ENCODE measurements around the gene PFKFB2. TPM values are rescaled to one million over a fixed set of nuclear protein-coding genes. Genes with fewer than 3 reads are reported as not detected.

PFKFB2 gene
- total RNA-seq, 2 experiments from 2014 or later: 3.1 to 3.5 TPM

- ATAC-seq: no peak
- peaks cover 4% of the 10 kb centered on the region for H3K4me1 Mint-ChIP-seq
- no peaks in the 10 kb centered on the region for H3K9me3 Mint-ChIP-seq (ENCODE audit: low read depth)
- no peaks in the 10 kb centered on the region for H3K36me3 Mint-ChIP-seq (ENCODE audit: low read depth)
- no peak for DNase-seq
- CTCF ChIA-PET: interaction anchor here (1.0 to 1.4 kb wide), 3 partner anchors 10 to 352 kb away, joined by 3 to 4 read pairs (median 3); no protein-coding TSS in a partner anchor
- no peak overlapping the region for H3K4me3 Mint-ChIP-seq
- intact Hi-C loops (cut with DNase I, micrococcal nuclease): no loop called here
- POLR2A ChIA-PET: no interaction called here
- H3K27me3 Mint-ChIP-seq: peaks cover 10% of the 10 kb centered on the region
- no peak overlapping the region for H3K27ac Mint-ChIP-seq
Observed at GRCh38 chr1:207014728-207015127, 38.3 kb upstream of the PFKFB2 start.

- H3K4me1 Mint-ChIP-seq: peaks cover 5% of the 10 kb centered on the region
- intact Hi-C loops (cut with DNase I, micrococcal nuclease): no loop called here
- no peak overlapping the region for H3K4me3 Mint-ChIP-seq
- H3K27me3 Mint-ChIP-seq: peaks cover 10% of the 10 kb centered on the region
- ChIA-PET POLR2A (no interaction called here), CTCF (interaction anchor here (1.4 kb wide), 1 partner anchor 353 kb away, joined by 3 read pairs; no protein-coding TSS in a partner anchor)
- no peaks in the 10 kb centered on the region for H3K9me3 Mint-ChIP-seq (ENCODE audit: low read depth)
- DNase-seq (no peak), ATAC-seq (peak; percentile 36)
- H3K36me3 Mint-ChIP-seq (ENCODE audit: low read depth): no peaks in the 10 kb centered on the region
- H3K27ac Mint-ChIP-seq: no peak overlapping the region
Observed at GRCh38 chr1:207015791-207016190, 37.3 kb upstream of the PFKFB2 start.

DNA sequence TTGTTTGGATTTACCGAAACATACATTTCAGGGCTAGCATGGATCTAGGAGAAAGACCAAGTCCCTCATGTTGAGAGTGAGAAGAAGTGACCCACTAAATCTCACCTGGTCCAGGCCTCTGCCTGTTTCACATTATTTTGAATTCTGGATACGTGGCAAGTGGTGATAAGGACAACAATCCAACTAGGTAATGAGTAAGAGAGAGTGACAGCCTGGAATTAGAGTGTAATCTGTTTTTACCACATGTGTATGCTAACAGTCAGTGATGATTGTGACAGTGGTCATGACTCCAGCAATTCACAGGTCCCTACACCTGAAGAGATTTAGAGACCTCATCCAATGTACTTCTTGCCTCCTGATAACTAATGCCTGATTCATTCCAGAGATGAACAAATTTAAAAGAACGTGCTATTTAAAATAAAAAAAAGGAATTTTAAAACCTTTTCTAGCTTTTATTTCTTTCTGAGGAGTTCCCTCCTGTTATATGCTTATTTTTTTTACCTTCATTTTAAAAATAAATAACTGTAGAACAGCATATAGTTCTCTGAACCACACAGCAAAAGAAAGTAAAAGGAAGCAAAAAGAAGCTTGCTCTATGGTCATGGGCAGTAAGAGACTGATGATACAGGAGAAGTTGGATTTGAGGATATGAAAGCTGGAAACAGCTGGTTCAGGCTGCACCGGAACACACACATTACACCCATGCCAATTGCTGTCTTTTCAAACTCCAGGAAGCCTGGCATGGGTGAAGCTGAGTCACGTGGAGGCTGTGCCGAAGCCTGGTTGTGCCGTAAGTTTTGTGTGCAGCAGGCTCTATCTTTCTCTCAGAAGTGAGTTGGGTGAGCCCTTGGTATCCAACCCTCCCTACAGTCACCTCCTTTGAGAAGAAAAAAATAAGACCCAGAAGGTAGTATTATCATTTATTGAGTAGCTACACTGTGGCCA lies 35.2 kb upstream of the PFKFB2 start:
- Mint-ChIP-seq H3K36me3 (ENCODE audit: low read depth) (no peaks in the 10 kb centered on the region), H3K27ac (no peak overlapping the region), H3K27me3 (peaks cover 7% of the 10 kb centered on the region), H3K4me3 (no peak overlapping the region), H3K9me3 (ENCODE audit: low read depth) (no peaks in the 10 kb centered on the region), H3K4me1 (peaks cover 6% of the 10 kb centered on the region)
- DNase-seq (no peak), ATAC-seq (no peak)
- intact Hi-C loops (cut with DNase I, micrococcal nuclease): no loop called here
- POLR2A ChIA-PET: no interaction called here
- CTCF ChIA-PET: interaction anchor here (0.6 to 1.9 kb wide), 4 partner anchors 12 to 66 kb away, joined by 3 to 6 read pairs (median 4); no protein-coding TSS in a partner anchor

GRCh38 chr1:207018707-207019106 lies 34.4 kb upstream of the PFKFB2 start:
- intact Hi-C loops (cut with DNase I, micrococcal nuclease): no loop called here
- H3K36me3 Mint-ChIP-seq (ENCODE audit: low read depth): no peaks in the 10 kb centered on the region
- no peak overlapping the region for H3K4me3 Mint-ChIP-seq
- ChIA-PET CTCF (interaction anchor here (1.0 to 1.9 kb wide), 3 partner anchors 11 to 14 kb away, joined by 3 to 5 read pairs (median 4); no protein-coding TSS in a partner anchor), POLR2A (no interaction called here)
- no peaks in the 10 kb centered on the region for H3K9me3 Mint-ChIP-seq (ENCODE audit: low read depth)
- H3K4me1 Mint-ChIP-seq: peaks cover 6% of the 10 kb centered on the region
- H3K27ac Mint-ChIP-seq: no peak overlapping the region
- DNase-seq (no peak), ATAC-seq (no peak)
- peaks cover 4% of the 10 kb centered on the region for H3K27me3 Mint-ChIP-seq

DNA sequence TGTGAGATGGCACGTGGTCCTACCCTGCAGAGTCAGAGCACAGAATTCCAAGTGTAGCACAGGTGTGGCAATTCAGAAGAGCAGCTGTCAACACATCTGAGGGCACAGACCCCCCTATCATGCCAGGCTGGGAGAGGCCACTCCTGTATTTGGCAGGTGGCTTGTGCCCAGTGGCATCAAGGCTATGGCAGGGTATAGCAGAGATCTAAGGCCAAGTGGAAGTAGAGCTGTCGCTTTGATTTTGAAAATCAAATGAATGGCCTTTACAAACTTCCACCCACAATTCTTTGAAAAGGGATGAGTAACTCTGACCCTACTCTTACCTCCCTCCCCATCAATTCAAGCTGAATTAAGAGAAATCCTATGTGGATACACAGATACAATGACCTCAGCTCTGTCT lies 33.9 kb upstream of the PFKFB2 start:
- Mint-ChIP-seq H3K4me1 (peaks cover 6% of the 10 kb centered on the region), H3K36me3 (ENCODE audit: low read depth) (no peaks in the 10 kb centered on the region), H3K9me3 (ENCODE audit: low read depth) (no peaks in the 10 kb centered on the region), H3K27me3 (peaks cover 4% of the 10 kb centered on the region), H3K4me3 (no peak overlapping the region), H3K27ac (no peak overlapping the region)
- ATAC-seq (no peak), DNase-seq (no peak)
- POLR2A ChIA-PET: no interaction called here
- intact Hi-C loops (cut with DNase I, micrococcal nuclease): no loop called here
- CTCF ChIA-PET: interaction anchor here (1.2 to 1.9 kb wide), 2 partner anchors 10 to 13 kb away, joined by 3 to 5 read pairs; no protein-coding TSS in a partner anchor

- Mint-ChIP-seq H3K4me3 (no peak overlapping the region), H3K36me3 (ENCODE audit: low read depth) (no peaks in the 10 kb centered on the region), H3K4me1 (peaks cover 9% of the 10 kb centered on the region), H3K9me3 (ENCODE audit: low read depth) (no peaks in the 10 kb centered on the region), H3K27me3 (peaks cover 4% of the 10 kb centered on the region), H3K27ac (no peak overlapping the region)
- DNase-seq: no peak
- intact Hi-C loops (cut with DNase I, micrococcal nuclease): no loop called here
- POLR2A ChIA-PET: no interaction called here
- CTCF ChIA-PET: interaction anchor here (1.1 to 1.9 kb wide), 3 partner anchors 10 to 15 kb away, joined by 3 to 5 read pairs (median 5); no protein-coding TSS in a partner anchor
- no peak for ATAC-seq
Observed at GRCh38 chr1:207019661-207020060, 33.4 kb upstream of the PFKFB2 start.

- ATAC-seq (no peak), DNase-seq (no peak)
- H3K27ac Mint-ChIP-seq: no peak overlapping the region
- no peak overlapping the region for H3K4me3 Mint-ChIP-seq
- H3K4me1 Mint-ChIP-seq: peaks cover 9% of the 10 kb centered on the region
- intact Hi-C loops (cut with DNase I, micrococcal nuclease): no loop called here
- H3K27me3 Mint-ChIP-seq: peaks cover 4% of the 10 kb centered on the region
- ChIA-PET POLR2A (no interaction called here), CTCF (interaction anchor here (1.1 to 1.2 kb wide), 2 partner anchors 9 to 16 kb away, joined by 3 to 5 read pairs; no protein-coding TSS in a partner anchor)
- H3K36me3 Mint-ChIP-seq (ENCODE audit: low read depth): no peaks in the 10 kb centered on the region
- H3K9me3 Mint-ChIP-seq (ENCODE audit: low read depth): no peaks in the 10 kb centered on the region
Observed at GRCh38 chr1:207020065-207020708, 32.9 kb upstream of the PFKFB2 start.

- H3K36me3 Mint-ChIP-seq (ENCODE audit: low read depth): no peaks in the 10 kb centered on the region
- peaks cover 9% of the 10 kb centered on the region for H3K4me1 Mint-ChIP-seq
- H3K27me3 Mint-ChIP-seq: peaks cover 4% of the 10 kb centered on the region
- H3K27ac Mint-ChIP-seq: no peak overlapping the region
- no peak overlapping the region for H3K4me3 Mint-ChIP-seq
- H3K9me3 Mint-ChIP-seq (ENCODE audit: low read depth): no peaks in the 10 kb centered on the region
- intact Hi-C loops (cut with DNase I, micrococcal nuclease): no loop called here
- DNase-seq (no peak), ATAC-seq (peak; percentile 69)
- CTCF ChIA-PET: interaction anchor here (1.1 kb wide), 1 partner anchor 16 kb away, joined by 5 read pairs; no protein-coding TSS in a partner anchor
- POLR2A ChIA-PET: interaction anchor here (0.6 kb wide), 1 partner anchor 1447 kb away, joined by 4 read pairs; no protein-coding TSS in a partner anchor
Observed at GRCh38 chr1:207020709-207021107, 32.4 kb upstream of the PFKFB2 start.

DNA sequence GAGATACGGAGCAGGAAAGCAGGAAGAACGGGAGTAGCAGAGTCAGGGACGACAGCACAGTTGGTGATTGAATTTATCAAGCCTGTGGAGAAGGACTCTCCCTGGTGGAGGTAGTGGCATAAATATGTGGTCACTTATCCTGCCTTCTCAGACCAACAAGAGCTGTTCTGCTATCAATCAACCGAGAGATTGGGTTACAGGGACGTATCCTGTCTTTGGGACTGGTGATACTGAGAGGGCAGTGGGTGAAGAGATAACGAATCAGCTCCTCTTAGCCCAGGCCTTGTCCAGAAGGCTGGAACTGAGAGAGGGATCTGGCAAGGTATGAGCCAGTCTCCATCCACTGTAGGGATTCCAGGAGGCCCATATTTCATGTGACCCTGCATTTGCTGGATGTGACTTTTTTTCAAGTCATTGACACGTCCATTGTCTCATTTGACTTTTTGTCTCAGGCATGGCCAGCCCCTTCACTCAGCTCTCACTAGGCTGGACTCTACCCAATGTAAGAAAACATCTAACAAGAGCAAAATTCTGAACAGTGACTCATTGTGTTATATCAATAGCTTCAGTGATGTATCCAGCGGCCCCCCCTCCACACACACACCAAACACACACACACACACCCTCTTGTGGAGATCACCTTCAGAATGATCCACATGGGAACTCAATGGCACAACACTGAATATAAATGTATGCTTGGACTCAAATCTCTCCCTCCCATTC lies 31.8 kb upstream of the PFKFB2 start:
- intact Hi-C loops (cut with DNase I, micrococcal nuclease): no loop called here
- no peak for DNase-seq
- H3K27ac Mint-ChIP-seq: no peak overlapping the region
- ATAC-seq: no peak
- H3K4me1 Mint-ChIP-seq: peaks cover 5% of the 10 kb centered on the region
- no peak overlapping the region for H3K4me3 Mint-ChIP-seq
- H3K36me3 Mint-ChIP-seq (ENCODE audit: low read depth): no peaks in the 10 kb centered on the region
- ChIA-PET POLR2A (interaction anchor here (0.6 kb wide), 1 partner anchor 1447 kb away, joined by 4 read pairs; no protein-coding TSS in a partner anchor), CTCF (interaction anchor here (0.7 to 1.4 kb wide), 5 partner anchors 8 to 240 kb away, joined by 3 to 4 read pairs (median 3); no protein-coding TSS in a partner anchor)
- peaks cover 5% of the 10 kb centered on the region for H3K27me3 Mint-ChIP-seq
- H3K9me3 Mint-ChIP-seq (ENCODE audit: low read depth): no peaks in the 10 kb centered on the region

- ChIA-PET CTCF (interaction anchor here (0.7 to 1.5 kb wide), 8 partner anchors 8 to 241 kb away, joined by 3 to 8 read pairs (median 3); no protein-coding TSS in a partner anchor), POLR2A (no interaction called here)
- H3K4me1 Mint-ChIP-seq: peaks cover 5% of the 10 kb centered on the region
- H3K27me3 Mint-ChIP-seq: peaks cover 7% of the 10 kb centered on the region
- no peak overlapping the region for H3K4me3 Mint-ChIP-seq
- ATAC-seq (no peak), DNase-seq (no peak)
- no peaks in the 10 kb centered on the region for H3K9me3 Mint-ChIP-seq (ENCODE audit: low read depth)
- intact Hi-C loops (cut with DNase I, micrococcal nuclease): no loop called here
- H3K36me3 Mint-ChIP-seq (ENCODE audit: low read depth): no peaks in the 10 kb centered on the region
- H3K27ac Mint-ChIP-seq: no peak overlapping the region
Observed at GRCh38 chr1:207021876-207022596, 31.0 kb upstream of the PFKFB2 start.
